ENCODE measurements around the gene CDPF1.

CDPF1 gene

DNA sequence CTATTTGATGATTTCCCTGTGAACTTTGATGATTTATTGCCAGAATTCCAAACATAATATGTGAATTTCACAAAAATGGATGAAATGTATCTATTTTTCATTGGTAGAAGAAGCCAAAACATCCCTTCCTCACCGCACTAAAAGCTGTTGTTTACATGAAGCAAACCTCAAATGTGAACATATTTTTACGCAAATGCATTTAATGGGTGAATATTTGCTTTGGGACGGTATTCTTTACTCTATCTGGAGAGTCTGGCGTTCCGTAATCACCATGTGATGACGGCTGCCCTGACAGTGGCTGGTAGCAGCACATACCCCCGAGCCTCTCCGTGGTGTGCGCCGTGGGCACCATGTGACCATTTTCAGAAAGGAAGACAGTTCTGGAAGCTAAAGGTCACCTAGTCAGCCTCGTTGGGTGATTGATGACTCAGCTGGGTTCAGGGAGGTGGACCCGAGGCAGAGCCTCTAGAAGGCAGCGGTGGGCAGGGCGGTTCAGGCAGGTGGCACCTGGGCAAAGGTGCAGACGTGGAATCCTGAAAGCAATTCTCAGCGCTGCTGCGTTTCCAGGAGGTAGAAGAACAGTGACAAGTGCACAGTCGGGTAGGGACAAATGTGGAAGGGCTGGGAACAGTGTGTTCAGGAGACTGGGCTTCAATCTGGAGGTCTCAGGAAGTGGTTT lies 54.5 kb downstream of the CDPF1 start:
- no peak for DNase-seq (ENCODE audit: low read depth)
- TF ChIP-seq, protein P1, sequence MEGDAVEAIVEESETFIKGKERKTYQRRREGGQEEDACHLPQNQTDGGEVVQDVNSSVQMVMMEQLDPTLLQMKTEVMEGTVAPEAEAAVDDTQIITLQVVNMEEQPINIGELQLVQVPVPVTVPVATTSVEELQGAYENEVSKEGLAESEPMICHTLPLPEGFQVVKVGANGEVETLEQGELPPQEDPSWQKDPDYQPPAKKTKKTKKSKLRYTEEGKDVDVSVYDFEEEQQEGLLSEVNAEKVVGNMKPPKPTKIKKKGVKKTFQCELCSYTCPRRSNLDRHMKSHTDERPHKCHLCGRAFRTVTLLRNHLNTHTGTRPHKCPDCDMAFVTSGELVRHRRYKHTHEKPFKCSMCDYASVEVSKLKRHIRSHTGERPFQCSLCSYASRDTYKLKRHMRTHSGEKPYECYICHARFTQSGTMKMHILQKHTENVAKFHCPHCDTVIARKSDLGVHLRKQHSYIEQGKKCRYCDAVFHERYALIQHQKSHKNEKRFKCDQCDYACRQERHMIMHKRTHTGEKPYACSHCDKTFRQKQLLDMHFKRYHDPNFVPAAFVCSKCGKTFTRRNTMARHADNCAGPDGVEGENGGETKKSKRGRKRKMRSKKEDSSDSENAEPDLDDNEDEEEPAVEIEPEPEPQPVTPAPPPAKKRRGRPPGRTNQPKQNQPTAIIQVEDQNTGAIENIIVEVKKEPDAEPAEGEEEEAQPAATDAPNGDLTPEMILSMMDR (IDR thresholded peaks at IDR 0.05; ENCODE audit: control insufficient read depth, extremely low read depth, insufficient read depth) = no peak
- H3K4me3 ChIP-seq (ENCODE audit: low read depth, low read length) = no peak overlapping the region
